Measurements from ENCODE around the gene BNIP3.

- TF ChIP-seq CTCF (IDR thresholded peaks at IDR 0.05) (no peak), POLR2A (IDR thresholded peaks at IDR 0.05) (no peak)
These were observed 22.3 kb upstream of the BNIP3 start for GRCh38 chr10:132004052-132004451.

All from uterus (tissue), 2 donors.